ENCODE results near the gene GPSM1. TPM values are rescaled to one million over a fixed set of nuclear protein-coding genes. Genes with fewer than 3 reads are reported as not detected.

GPSM1 gene
- polyA plus RNA-seq, 12 donors: 14.2 to 45.9 (median 20.8) TPM; not detected in 1

GRCh38 chr9:136372006-136372405 lies 44.7 kb downstream of the GPSM1 start:
- no peak for DNase-seq

GRCh38 chr9:136372561-136373299 lies 45.4 kb downstream of the GPSM1 start:
- no peak for DNase-seq

GRCh38 chr9:136373300-136374182 lies 46.2 kb downstream of the GPSM1 start, which contains the start of gene CARD9:
TSS of gene CARD9 (minus strand) at chr9:136373669. CDS start at chr9:136372078, 1,591 bp downstream.
- no peak for DNase-seq

- DNase-seq: no peak
Measured at GRCh38 chr9:136374183-136374575, 46.8 kb downstream of the GPSM1 start.

- no peak for DNase-seq
Measured at GRCh38 chr9:136375096-136375495, 47.8 kb downstream of the GPSM1 start.

- no peak for DNase-seq
Measured at GRCh38 chr9:136376457-136376856, 49.1 kb downstream of the GPSM1 start.

- DNase-seq: no peak
Measured at GRCh38 chr9:136377341-136378169, 50.2 kb downstream of the GPSM1 start.

GRCh38 chr9:136378170-136379002 lies 51.0 kb downstream of the GPSM1 start:
- DNase-seq: no peak

- no peak for DNase-seq
Measured at GRCh38 chr9:136379003-136379287, 51.6 kb downstream of the GPSM1 start.

- DNase-seq: no peak
Measured at GRCh38 chr9:136379401-136379800, 52.1 kb downstream of the GPSM1 start.

- no peak for DNase-seq
Measured at GRCh38 chr9:136379891-136380290, 52.6 kb downstream of the GPSM1 start.

GRCh38 chr9:136380381-136380780 lies 53.0 kb downstream of the GPSM1 start:
- no peak for DNase-seq

- no peak for DNase-seq
Measured at GRCh38 chr9:136381311-136381710, 54.0 kb downstream of the GPSM1 start.

- DNase-seq: no peak
Measured at GRCh38 chr9:136381966-136382513, 54.7 kb downstream of the GPSM1 start.

- no peak for DNase-seq
Measured at GRCh38 chr9:136383436-136383835, 56.1 kb downstream of the GPSM1 start.

- no peak for DNase-seq
Measured at GRCh38 chr9:136385015-136385414, 57.7 kb downstream of the GPSM1 start.

GRCh38 chr9:136386018-136386417 lies 58.7 kb downstream of the GPSM1 start:
- no peak for DNase-seq

- no peak for DNase-seq
Measured at GRCh38 chr9:136387217-136387616, 59.9 kb downstream of the GPSM1 start.

GRCh38 chr9:136389396-136389795 lies 62.1 kb downstream of the GPSM1 start:
- no peak for DNase-seq

GRCh38 chr9:136391737-136392537 lies 64.6 kb downstream of the GPSM1 start:
- no peak for DNase-seq
